A549 (cell line): Measurements from ENCODE around the gene CNTNAP1.

ENCODE experiments used
- CEBPB ChIP-seq, 2 experiments: fragments of >200 bp in 1 of 2; sonication (Bioruptor Twin) in 1 of 2; formaldehyde crosslinking in 1 of 2; IDR thresholded peaks; 2 replicates each; pipeline ENCODE4 v1.6.1; 2012 to 2016
- CHD2 ChIP-seq: fragments of 150-350 bp; IDR thresholded peaks from 2 replicates; pipeline ENCODE4 v1.6.1; 2014; ENCODE audit warnings: low read length; ENCODE audit not compliant: partially characterized antibody
- CTCF ChIP-seq: fragments of >200 bp; sonication (Bioruptor Twin); formaldehyde crosslinking; IDR thresholded peaks from 3 replicates; pipeline ENCODE4 v1.5.1; 2016
- ELK1 ChIP-seq: fragments of 150-350 bp; IDR thresholded peaks from 2 replicates; pipeline ENCODE4 v1.6.1; 2014; ENCODE audit warnings: low read depth, mild to moderate bottlenecking, low read length
- EP300 ChIP-seq, 2 experiments: fragments of >200 bp; sonication (Bioruptor Twin); formaldehyde crosslinking; IDR thresholded peaks; 2 replicates in 1 of 2; 3 replicates in 1 of 2; pipeline ENCODE4 v1.6.1; 2016 to 2017
- MAX ChIP-seq: IDR thresholded peaks from 2 replicates; pipeline ENCODE4 v1.6.1; 2012
- POLR2A ChIP-seq: IDR thresholded peaks from 2 replicates; pipeline ENCODE4 v1.6.1; 2012; ENCODE audit warnings: mild to moderate bottlenecking, low read length
- USF2 ChIP-seq: fragments of 450-650 bp; IDR thresholded peaks from 2 replicates; pipeline ENCODE4 v1.6.1; 2014; ENCODE audit warnings: antibody characterized with exemption
- ZSCAN20 ChIP-seq: fragments of 250-450 bp; sonication (Bioruptor Pico); IDR thresholded peaks from 2 replicates; pipeline ENCODE4 v1.8.0; 2022; ENCODE audit warnings: mild to moderate bottlenecking, moderate library complexity

- no peak for TF ChIP-seq CEBPB (IDR thresholded peaks at IDR 0.05)
- no peak for TF ChIP-seq EP300 (IDR thresholded peaks at IDR 0.05)
- TF ChIP-seq CTCF: no peak
- no peak for TF ChIP-seq USF2
- TF ChIP-seq POLR2A: no peak
- TF ChIP-seq ELK1: no peak
- TF ChIP-seq MAX: no peak
- TF ChIP-seq ZSCAN20 (CRISPR knock-in tag): no peak
- TF ChIP-seq CHD2: no peak
Measured at GRCh38 chr17:42678951-42679491, 3.3 kb upstream of the CNTNAP1 start.
